NCI-H510A (cell line): Measurements from ENCODE around the gene TEX28.
"Not testable (repeated sequence)": the region's sequence is repeated elsewhere in the genome, so short reads cannot be mapped to it uniquely, and the experiment has no call there.

Experiments
- DNase-seq: peaks from one replicate; lab custom pipeline; 2025; lab: John Stamatoyannopoulos, UW

TEX28 gene

GRCh38 chrX:154247377-154248045 is 47.4 kb downstream of the TEX28 start:
- DNase-seq = not testable (repeated sequence)

- not testable (repeated sequence) for DNase-seq
Observed at GRCh38 chrX:154239982-154240503, 54.9 kb downstream of the TEX28 start.

GRCh38 chrX:154238939-154239559 is 55.9 kb downstream of the TEX28 start:
- DNase-seq = not testable (repeated sequence)

GRCh38 chrX:154233620-154234019 is 61.3 kb downstream of the TEX28 start:
- not testable (repeated sequence) for DNase-seq

- not testable (repeated sequence) for DNase-seq
Observed at GRCh38 chrX:154231443-154231842, 63.5 kb downstream of the TEX28 start.

- DNase-seq = not testable (repeated sequence)
Observed at GRCh38 chrX:154226706-154227105, 68.2 kb downstream of the TEX28 start.

GRCh38 chrX:154225292-154225691 is 69.6 kb downstream of the TEX28 start:
- not testable (repeated sequence) for DNase-seq
